ENCODE data around the gene PTMS.

- no peak for TF ChIP-seq EZH2 (IDR thresholded peaks at IDR 0.05; ENCODE audit: insufficient read depth, poor library complexity, severe bottlenecking)
- TF ChIP-seq EZH2phosphoT487 (IDR thresholded peaks at IDR 0.05; ENCODE audit: insufficient read depth, low read depth): no peak
These were observed 8.4 kb downstream of the PTMS start for GRCh38 chr12:6774499-6775062.

Data from GM23248 (cell line).